Right lobe of liver (tissue), 6 donors: ENCODE measurements around the gene ARHGEF10L. TPM values are rescaled to one million over a fixed set of nuclear protein-coding genes. Genes with fewer than 3 reads are reported as not detected.
A peak's percentile ranks its signal among the peaks of the same experiment; 100 is the strongest.

Experiments used
- ATAC-seq, 4 donors: fragments of 200-7000 bp; cut with Tn5 transposase; one replicate each; pipeline ENCODE4 v1.9.1; 2020; ENCODE audit warnings: mild to moderate bottlenecking in 4 of 4, moderate library complexity in 4 of 4
- DNase-seq, 3 donors: peaks; one replicate each; pipeline ENCODE4 v3.0.0-alpha.2; 2020
- H3K27ac ChIP-seq, 3 donors: fragments of 200-600 bp; one replicate each; pipeline ENCODE4 v1.8.0; 2022
- H3K27me3 ChIP-seq, 2 donors: fragments of 200-600 bp; one replicate each; pipeline ENCODE4 v1.8.0; 2022
- H3K36me3 ChIP-seq, 4 donors: fragments of 200-600 bp; sonication (generic) in 1 of 4; one replicate each; pipeline versions ENCODE4 v1.5.1 to v1.8.0; 2017 to 2022; ENCODE audit warnings: control low read depth in 1 of 4
- H3K4me1 ChIP-seq, 4 donors: fragments of 200-600 bp; sonication (generic) in 1 of 4; one replicate each; pipeline versions ENCODE4 v1.5.1 to v1.8.0; 2017 to 2022; ENCODE audit warnings: control low read depth in 1 of 4
- H3K4me3 ChIP-seq, 3 donors: fragments of 200-600 bp; one replicate each; pipeline ENCODE4 v1.8.0; 2022
- H3K9me3 ChIP-seq, 4 donors: fragments of 200-600 bp; sonication (generic) in 1 of 4; one replicate each; pipeline versions ENCODE4 v1.5.1 to v1.8.0; 2017 to 2022; ENCODE audit warnings: control low read depth in 1 of 4
- POLR2A ChIP-seq: fragments of 450-650 bp; IDR thresholded peaks from one replicate; pipeline ENCODE4 v1.6.1; 2017; ENCODE audit warnings: antibody characterized with exemption, mild to moderate bottlenecking
- WGBS: methylation state at CpG from one replicate; pipeline ENCODE4 v1.1.6; 2018; ENCODE audit warnings: low coverage, low lambda C conversion rate; ENCODE audit not compliant: insufficient coverage; ENCODE audit errors: missing lambda C conversion rate; 5-methylcytosine and 5-hydroxymethylcytosine counted together
- intact Hi-C, 2 donors: fragments of 100-400 bp; cut with DNase I; formaldehyde crosslinking; loops; one replicate each; pipeline versions ENCODE4 v1.11.2 to v1.14.1; 2022
- total RNA-seq, 6 experiments: library from RNA; depleted of rRNA in 2 of 6; stranded (reverse); fragments of >200 nt in 2 of 6; fragmentation: NEBNext Ultra II Directional in 3 of 6; extraction: Animal tissue kit (Norgen Biotek cat#: 25700) in 3 of 6; gene quantifications; one replicate each; pipeline versions ENCODE4 v1.1.0 to v1.2.4, GENCODE V29; 2016 to 2023
- TF ChIP-seq, protein P1 (sequence below), 4 donors: fragments of 200-600 bp in 3 of 4; fragments of 450-650 bp in 1 of 4; IDR thresholded peaks; one replicate each; pipeline versions ENCODE4 v1.5.1 to v1.8.0; 2016 to 2022; ENCODE audit warnings: antibody characterized with exemption in 4 of 4, mild to moderate bottlenecking in 2 of 4
- donor health status: DM: no; HTN: yes; CAD: no.
- donor health status: DM: no; HTN: no; CAD: no.
- donor health status: DM: no; HTN: no; CAD: no.
- donor health status: DM: no; HTN: yes; CAD: no.
- donor health status: DM: no; HTN: yes; CAD: no.

The ARHGEF10L gene
- total RNA-seq, 6 experiments from 2014 or later: 59.7 to 124 (median 87.4) TPM

- TF ChIP-seq POLR2A: no peak
- TF ChIP-seq, protein P1, sequence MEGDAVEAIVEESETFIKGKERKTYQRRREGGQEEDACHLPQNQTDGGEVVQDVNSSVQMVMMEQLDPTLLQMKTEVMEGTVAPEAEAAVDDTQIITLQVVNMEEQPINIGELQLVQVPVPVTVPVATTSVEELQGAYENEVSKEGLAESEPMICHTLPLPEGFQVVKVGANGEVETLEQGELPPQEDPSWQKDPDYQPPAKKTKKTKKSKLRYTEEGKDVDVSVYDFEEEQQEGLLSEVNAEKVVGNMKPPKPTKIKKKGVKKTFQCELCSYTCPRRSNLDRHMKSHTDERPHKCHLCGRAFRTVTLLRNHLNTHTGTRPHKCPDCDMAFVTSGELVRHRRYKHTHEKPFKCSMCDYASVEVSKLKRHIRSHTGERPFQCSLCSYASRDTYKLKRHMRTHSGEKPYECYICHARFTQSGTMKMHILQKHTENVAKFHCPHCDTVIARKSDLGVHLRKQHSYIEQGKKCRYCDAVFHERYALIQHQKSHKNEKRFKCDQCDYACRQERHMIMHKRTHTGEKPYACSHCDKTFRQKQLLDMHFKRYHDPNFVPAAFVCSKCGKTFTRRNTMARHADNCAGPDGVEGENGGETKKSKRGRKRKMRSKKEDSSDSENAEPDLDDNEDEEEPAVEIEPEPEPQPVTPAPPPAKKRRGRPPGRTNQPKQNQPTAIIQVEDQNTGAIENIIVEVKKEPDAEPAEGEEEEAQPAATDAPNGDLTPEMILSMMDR (IDR thresholded peaks at IDR 0.05): no peak
- H3K4me1 ChIP-seq: peaks cover 0 to 89% (median 47%) of the 10 kb centered on the region in 4 donors
- H3K36me3 ChIP-seq: peaks cover 0 to 28% (median 13%) of the 10 kb centered on the region in 4 donors
- no peak for ATAC-seq
- H3K9me3 ChIP-seq: no peaks in the 10 kb centered on the region
- H3K4me3 ChIP-seq: no peak overlapping the region
- no peak for DNase-seq
- H3K27me3 ChIP-seq: no peaks in the 10 kb centered on the region
- intact Hi-C loops: no loop called here
- H3K27ac ChIP-seq: peak overlapping the region in 2 of 3 donors; percentile 56 to 79
- WGBS: 17% methylated on average over 1 of the region's 3 CpGs
Measured at GRCh38 chr1:17587693-17588047, 48.2 kb downstream of the ARHGEF10L start.

GRCh38 chr1:17588048-17588871, 48.8 kb downstream of the ARHGEF10L start:
- peaks cover 0 to 32% (median 12%) of the 10 kb centered on the region in 4 donors for H3K36me3 ChIP-seq
- H3K9me3 ChIP-seq: no peaks in the 10 kb centered on the region
- peak; percentile 66 to 97 (median 97) for DNase-seq
- intact Hi-C loops: no loop called here
- TF ChIP-seq, protein P1 (IDR thresholded peaks at IDR 0.05): no peak
- TF ChIP-seq POLR2A: peak; percentile 33
- no peaks in the 10 kb centered on the region for H3K27me3 ChIP-seq
- H3K4me1 ChIP-seq: peaks cover 0 to 89% (median 50%) of the 10 kb centered on the region in 4 donors
- peak overlapping the region in 2 of 3 donors; percentile 56 to 79 for H3K27ac ChIP-seq
- no peak overlapping the region for H3K4me3 ChIP-seq
- peak; percentile 38 to 85 (median 76) for ATAC-seq
- 16% methylated on average over 5 of the region's 13 CpGs for WGBS

- DNase-seq (peak; percentile 80 to 95 (median 94)), ATAC-seq (peak; percentile 54 to 72 (median 68))
- intact Hi-C loops: no loop called here
- H3K4me1 ChIP-seq: peaks cover 0 to 90% (median 50%) of the 10 kb centered on the region in 4 donors
- peak overlapping the region; percentile 34 to 79 (median 66) for H3K27ac ChIP-seq
- 9% methylated on average over 1 of the region's 7 CpGs for WGBS
- no peaks in the 10 kb centered on the region for H3K27me3 ChIP-seq
- no peaks in the 10 kb centered on the region for H3K9me3 ChIP-seq
- H3K36me3 ChIP-seq: peaks cover 0 to 41% (median 7%) of the 10 kb centered on the region in 4 donors
- peak overlapping the region in 1 of 3 donors; percentile 29 for H3K4me3 ChIP-seq
- TF ChIP-seq, protein P1 (IDR thresholded peaks at IDR 0.05): peak in 1 of 4 donors; percentile 8
- TF ChIP-seq POLR2A: no peak
Measured at GRCh38 chr1:17591814-17592430, 52.4 kb downstream of the ARHGEF10L start.

DNA sequence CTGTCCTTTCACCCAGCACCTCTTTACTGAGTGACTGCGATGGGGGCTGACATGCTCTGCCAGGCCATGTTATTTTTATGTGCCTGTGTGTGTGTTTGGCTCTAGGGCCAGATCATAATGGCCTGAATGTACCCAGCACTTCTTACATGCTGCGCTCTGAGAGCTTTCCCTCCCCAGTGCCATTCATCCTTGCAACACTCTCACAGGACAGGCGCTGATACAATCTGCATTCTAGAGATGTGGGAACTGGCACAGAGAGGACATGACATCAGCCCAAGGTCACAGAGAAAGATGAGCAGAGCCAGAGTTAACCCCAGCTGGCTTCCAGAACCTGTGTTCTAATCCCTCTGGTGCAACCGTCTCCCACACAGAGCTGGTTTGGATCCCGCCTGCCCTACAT, 54.5 kb downstream of the ARHGEF10L start:
- Histone ChIP-seq H3K4me3 (no peak overlapping the region), H3K27ac (peak overlapping the region in 2 of 3 donors; percentile 5 to 79), H3K36me3 (peaks cover 0 to 44% (median 7%) of the 10 kb centered on the region in 4 donors), H3K27me3 (no peaks in the 10 kb centered on the region), H3K9me3 (no peaks in the 10 kb centered on the region), H3K4me1 (peaks cover 0 to 79% (median 44%) of the 10 kb centered on the region in 4 donors)
- TF ChIP-seq, protein P1 (IDR thresholded peaks at IDR 0.05): no peak
- peak; percentile 27 for TF ChIP-seq POLR2A
- ATAC-seq (peak; percentile 36 to 61 (median 55)), DNase-seq (peak in 1 of 3 donors; percentile 84)
- 17% methylated on average over 3 of the region's 5 CpGs for WGBS
- intact Hi-C loops: no loop called here
